Neural progenitor cell (in vitro differentiated cells): ENCODE measurements around the gene RBMXL3.

Experiments
- CTCF ChIP-seq: fragments of 200-600 bp; sonication (generic); IDR thresholded peaks from 2 replicates; pipeline ENCODE4 v1.5.1; 2017; ENCODE audit warnings: antibody characterized with exemption, mild to moderate bottlenecking
- EZH2phosphoT487 ChIP-seq: fragments of 200-600 bp; sonication (generic); IDR thresholded peaks from 2 replicates; pipeline ENCODE4 v1.6.1; 2017; ENCODE audit warnings: antibody characterized with exemption

- TF ChIP-seq CTCF: no peak
- TF ChIP-seq EZH2phosphoT487: no peak
Measured at GRCh38 chrX:115236560-115236959, 47.4 kb downstream of the RBMXL3 start.
